Renal pelvis (tissue), 4 donors: Measurements from ENCODE around the gene S100A13. TPM values are rescaled to one million over a fixed set of nuclear protein-coding genes. Genes with fewer than 3 reads are reported as not detected.
"Not testable (repeated sequence)": the region's sequence is repeated elsewhere in the genome, so short reads cannot be mapped to it uniquely, and the experiment has no call there.

Experiments
- DNase-seq: peaks from one replicate; pipeline ENCODE4 v3.0.0-alpha.2; 2013
- polyA plus RNA-seq, 3 donors: library from polyadenylated mRNA; unstranded; fragments of 120-200 nt; gene quantifications; one replicate each; pipeline ENCODE4 v1.2.1, GENCODE V29; 2013; ENCODE audit not compliant: insufficient read length in 3 of 3

The S100A13 gene
- polyA plus RNA-seq, 3 donors: 164 to 188 (median 168) TPM

DNA sequence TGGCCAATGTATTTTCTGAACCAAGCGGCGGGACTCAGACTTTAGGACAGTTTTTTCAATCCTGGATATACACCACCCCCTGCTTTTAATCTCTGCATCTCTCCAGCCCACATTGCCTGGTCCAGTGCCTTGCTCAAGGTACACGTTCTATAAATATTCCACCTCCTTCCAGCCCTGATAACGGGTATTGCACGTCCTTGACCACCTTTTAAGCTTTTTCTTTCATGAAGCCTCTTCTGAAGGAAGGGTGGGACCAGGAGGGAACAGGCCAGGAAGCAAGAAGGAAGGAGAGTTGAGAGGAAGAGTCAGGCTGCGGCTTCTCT is 17.8 kb downstream of the S100A13 start:
- no peak for DNase-seq

DNA sequence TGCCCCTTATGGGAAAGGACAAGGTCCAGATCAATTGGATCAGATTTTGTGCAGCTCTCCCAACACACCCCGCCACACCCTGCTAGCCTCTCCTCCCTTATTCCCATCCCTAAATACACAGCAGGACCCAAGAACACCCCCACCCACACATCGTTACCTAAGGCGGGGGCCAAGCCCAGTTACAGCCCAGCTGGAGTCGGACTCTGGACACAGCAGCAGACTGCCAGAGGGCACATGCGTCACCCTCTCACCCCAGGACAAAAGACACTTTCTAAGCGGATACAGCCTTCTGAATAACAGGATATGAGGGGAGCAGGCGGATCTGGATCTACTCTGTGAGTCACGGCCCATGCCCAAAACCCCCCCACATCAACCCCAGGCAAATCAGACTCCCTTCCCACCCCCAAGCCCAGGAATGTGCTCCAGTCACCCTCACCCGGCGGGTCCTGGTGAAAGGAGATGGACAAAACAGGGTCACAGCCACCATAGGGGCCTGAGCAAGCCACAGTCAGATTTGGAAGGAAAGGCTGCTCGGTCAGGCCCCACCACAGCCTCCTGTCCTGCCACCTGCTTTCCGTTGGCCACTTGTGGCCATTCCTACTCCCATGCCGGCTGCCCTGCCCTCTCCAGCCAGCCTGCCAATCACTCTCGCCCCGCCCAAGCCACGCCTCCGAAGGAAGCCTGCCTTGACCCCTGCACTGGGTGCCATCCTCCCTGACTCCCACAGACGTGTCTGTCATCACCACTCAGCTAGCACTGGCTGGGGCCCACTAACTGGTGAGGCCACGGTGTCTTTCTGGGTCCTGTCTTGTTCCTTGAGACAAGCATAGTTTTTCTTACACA is 18.3 kb downstream of the S100A13 start:
- peak; percentile 60 for DNase-seq

DNA sequence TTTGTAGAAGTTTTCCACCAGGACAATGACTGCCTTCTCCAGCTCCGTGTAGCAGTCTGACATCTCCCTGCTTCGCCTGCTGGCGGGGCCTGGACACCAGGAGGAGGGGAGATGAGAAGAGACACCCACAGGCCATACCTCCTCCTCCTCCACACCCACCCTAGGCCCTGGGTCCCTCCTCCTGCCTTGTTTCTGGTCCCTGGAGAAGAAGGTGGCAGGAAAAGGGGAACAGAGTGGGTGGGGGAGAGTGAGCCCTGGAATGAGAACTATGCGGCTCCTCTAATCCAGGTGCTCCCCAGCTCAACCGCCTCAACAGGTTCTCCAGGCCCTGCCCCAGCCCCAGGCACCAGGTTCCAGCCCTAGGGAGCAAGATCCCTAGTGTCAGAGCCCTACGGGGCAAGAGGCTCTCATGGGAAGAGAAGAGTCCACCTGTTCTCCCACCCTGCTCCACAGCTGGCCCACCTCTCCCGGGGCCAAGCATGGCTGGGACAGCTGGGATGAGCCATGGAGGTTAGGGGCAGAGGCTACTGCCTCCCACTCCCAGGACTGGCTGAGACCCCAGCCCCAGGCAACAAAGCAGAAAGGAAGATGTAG is 19.1 kb downstream of the S100A13 start:
- DNase-seq: no peak

DNA sequence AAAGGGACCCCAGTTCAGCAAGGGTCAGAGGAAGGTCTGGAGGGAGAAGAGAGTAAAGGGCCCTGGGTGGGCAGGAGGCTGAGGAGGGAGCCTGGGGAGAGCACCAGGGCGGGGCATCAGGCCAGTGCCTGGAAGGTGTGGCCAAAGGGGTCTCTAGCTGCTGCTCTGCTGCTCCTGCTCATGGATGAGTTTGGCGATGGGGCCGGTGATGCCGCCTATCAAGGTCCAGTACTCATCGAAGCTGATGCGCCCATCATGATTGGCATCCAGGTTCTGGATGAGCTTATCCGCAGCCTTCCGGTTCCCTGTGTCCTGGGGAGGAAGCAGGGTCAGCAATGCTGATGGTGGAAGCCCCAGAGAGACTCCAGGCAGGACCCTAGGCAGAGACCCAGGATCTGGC is 19.9 kb downstream of the S100A13 start:
- DNase-seq: no peak

DNA sequence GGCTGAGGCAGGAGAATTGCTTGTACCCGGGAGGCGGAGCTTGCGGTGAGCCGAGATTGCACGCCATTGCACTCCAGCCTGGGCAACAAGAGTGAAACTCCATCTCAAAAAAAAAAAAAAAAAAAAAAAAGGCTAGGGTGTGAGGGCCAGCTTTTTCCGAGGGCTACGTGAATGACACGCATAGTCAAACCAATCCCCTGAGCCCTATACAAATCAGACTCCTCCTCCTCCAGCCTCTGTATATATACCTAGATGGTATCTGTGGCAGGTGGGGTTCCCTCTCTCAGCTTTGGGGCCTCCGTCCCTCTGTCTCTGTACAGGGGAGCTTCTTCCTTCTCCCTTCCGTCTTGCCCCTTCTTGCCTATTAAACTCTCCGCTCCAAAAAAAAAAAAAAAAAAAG is 21.1 kb downstream of the S100A13 start:
- DNase-seq: no peak

DNA sequence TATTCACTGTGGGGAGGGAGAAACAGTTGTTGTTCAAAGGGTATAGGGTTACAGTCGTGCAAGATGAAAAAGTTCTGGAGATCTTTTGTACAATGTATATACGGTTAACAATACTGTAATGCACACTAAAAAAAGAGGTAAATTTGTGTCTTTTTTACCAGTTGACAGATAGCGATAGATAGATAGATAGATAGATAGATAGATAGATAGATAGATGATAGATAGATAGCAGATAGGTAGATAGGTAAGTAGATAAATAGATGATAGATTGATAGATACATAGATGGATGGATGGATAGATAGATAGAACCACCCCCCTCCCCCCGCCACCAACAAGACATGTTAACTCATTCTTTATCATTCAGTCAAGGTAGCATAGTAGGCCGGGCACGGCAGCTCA is 24.6 kb downstream of the S100A13 start:
- no peak for DNase-seq

DNA sequence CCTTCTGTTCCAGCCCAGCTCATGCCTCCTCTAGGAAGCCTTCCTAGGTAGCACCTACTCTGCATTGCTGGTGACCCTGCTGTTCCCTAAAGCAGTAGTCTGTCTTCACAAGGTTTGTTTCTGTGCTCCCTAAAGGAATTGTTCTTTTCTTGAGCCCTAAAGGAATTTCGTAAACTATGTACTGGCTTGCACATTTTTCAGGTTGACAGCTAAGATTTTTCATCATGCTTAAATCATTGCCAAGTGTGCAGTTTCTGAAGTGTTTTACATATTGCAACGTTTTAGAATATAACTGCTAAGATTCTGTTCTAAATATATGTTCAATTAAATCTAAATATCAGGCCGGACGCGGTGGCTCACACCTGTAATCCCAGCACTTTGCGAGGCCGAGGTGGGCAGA is 27.5 kb downstream of the S100A13 start:
- DNase-seq: no peak

DNA sequence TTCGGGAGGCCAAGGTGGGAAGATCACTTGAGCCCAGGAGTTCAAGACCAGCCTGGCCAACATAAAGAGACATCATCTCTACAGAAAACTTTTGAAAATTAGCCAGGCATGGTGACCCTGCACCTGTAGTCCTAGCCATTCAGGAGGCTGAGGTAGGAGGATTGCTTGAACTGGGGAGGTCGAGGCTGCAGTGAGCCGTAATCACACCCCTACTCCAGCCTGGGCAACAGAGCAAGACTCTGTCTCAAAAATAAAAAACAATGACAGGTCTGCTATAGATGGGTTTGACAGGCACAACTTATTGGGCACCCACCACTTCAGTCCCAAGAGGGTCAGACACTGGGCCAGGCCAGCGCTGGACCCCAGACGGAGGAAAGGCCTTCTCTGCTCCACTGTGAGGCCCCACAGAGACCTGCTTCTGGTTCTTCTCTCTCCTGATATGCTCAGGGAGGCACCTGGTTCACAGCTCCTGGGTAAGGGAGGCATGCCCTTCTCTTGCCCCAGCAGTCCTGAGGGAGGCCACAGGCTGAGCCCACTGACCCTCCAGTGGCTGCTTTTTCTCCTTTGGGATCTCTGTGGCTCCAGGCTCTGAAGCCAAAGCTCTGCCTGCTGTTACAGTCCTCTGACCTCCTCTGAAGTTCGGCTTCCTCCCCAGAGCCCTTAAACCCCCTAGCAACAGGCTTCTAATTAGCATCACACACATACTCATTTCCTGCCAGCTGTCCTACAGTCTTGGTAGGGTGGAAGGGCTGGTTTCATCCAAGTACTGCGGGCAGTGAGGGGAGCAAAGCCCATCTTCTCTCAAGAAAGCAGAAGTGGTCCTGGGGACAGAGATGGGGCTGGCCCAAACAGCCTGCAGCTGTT is 28.8 kb downstream of the S100A13 start:
- DNase-seq: peak; percentile 46

DNA sequence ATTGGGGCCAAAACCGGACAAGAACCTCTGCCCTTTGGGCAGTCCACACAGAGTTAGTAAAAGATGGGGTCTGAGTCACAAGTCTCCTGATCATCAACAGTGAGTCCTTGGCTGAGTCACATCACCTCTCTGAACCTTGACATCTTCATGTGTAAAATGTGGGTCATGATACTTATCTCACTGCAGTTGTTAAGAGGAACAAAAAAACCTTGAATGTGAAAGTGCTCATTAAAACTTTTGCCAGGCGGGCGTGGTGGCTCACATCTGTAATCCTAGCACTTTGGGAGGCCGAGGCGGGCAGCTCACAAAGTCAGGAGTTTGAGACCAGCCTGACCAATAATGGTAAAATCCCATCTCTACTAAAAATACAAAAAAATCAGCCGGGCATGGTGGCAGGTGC is 30.1 kb downstream of the S100A13 start:
- no peak for DNase-seq

DNA sequence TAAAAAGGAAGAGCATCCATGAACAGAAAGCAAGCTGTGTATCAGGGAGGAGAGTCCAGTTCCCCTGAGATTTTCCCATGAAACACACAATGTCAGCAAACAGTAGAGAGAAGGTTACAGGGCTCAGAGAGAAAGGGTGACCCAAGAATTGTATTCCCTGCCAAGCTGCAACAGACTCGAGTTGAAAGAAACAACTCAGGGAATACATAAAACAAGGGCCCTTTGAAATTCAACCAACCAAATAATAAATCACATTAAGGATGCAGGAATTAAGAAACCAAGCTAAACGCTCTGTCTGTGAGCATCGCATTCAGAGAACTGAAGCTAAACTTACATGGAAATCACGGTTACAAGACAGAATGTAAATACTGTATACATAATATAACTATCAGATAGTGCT is 34.6 kb downstream of the S100A13 start:
- DNase-seq: no peak

DNA sequence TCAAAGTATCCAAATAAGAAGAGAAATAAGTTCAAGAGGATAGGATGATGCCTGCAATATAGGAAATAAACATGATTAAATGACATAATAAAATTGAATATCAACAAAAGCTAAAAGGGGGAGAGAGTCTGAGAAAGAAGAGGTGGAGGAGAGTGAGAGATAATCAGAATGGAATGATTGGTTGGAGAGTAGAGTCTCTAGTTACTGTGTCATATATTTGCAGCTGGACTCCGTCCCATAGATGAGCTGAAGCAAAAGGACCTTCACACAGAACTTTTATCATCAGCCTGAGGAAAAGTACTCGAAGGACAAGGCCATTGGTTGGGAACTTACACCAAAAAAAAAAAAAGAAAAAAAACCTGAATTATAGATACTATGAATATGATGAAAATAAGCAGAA is 38.8 kb downstream of the S100A13 start:
- DNase-seq: no peak

DNA sequence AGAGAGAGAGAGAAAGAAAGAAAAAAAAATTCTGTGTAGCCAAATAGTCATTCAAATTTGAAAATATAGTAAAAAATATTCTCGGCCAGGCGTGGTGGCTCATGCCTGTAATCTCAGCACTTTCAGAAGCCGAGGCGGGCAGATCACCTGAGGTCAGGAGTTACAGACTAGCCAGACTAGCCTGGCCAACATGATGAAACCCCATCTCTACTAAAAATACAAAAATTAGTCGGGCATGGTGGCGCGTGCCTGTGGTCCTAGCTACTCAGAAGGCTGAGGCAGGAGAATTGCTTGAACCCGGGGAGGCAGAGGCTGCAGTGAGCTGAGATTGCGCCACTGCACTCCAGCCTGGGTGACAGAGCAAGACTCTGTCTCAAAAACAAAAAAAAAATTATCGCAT is 39.3 kb downstream of the S100A13 start:
- DNase-seq: not testable (repeated sequence)

DNA sequence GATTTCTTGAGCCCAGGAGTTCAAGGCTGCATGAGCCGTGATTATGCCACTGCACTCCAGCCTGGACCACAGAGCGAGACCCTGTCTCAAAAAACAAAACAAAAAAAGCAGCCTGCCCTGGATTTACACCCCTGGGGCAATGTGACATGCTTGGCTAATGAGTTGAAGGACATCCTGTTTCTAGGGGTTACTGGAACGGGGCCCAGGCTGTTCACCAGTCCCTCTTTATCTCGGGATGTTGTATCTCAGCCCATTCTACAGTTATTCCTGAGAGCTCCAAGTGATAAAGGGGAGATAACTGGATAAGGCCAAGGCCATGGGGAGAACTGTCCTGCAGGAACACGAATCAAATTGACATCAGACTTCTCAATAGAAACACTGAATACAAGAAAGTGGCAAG is 40.0 kb downstream of the S100A13 start:
- no peak for DNase-seq

DNA sequence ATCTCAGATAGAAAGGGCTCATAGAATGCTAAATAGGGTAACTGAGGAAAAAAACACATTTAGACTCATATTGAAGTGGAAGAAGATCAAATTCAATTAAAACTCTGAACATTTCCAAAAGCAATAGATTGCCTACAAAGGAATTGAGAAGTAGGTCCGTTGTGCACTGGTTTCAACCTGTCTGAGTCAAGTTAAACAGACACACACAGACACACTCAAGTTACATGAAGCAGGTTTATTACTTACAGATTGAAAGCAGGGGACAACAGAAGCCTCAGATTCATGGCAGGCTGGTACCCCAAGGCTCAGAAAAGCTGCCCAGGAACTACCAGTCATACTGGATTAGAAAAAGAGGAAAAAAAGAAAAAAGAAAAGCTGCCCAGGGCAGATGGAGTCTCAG is 41.0 kb downstream of the S100A13 start:
- no peak for DNase-seq

DNA sequence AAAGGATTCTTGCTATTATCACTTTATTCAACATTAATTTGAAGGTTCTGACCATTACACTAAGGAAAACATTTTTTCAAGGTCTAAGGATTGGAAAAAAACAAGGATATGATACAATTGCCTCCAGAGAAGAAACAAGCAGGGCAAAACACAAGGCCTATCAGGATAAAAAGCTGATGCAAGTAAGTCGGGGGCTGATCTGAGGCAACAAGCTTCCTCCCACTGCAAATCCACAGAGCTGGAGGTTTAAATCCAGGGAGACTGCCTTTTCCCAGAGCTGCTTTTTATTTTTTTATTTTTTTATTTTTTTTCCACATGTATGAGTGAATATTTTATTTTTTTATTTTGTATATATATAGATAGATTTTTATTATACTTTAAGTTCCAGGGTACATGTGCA is 42.3 kb downstream of the S100A13 start:
- no peak for DNase-seq

DNA sequence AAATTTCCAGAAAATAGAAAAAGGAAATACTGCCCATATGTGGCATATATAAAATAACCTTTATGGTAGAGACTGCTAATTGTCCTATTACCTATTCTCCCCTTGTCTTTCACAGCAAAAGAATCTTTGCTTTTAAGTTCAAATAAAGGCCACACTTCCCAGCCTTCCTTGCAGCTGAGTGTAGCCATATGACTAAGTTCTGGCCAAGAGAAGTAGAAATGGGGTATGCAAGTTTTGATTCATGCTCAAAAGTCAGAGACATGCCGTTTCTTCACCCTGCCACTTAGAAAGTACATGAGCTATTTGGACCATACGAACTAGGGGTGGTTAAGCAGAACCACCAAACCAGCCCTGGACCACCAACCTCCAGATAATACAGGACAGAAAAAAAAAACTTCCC is 43.3 kb downstream of the S100A13 start:
- DNase-seq: no peak

DNA sequence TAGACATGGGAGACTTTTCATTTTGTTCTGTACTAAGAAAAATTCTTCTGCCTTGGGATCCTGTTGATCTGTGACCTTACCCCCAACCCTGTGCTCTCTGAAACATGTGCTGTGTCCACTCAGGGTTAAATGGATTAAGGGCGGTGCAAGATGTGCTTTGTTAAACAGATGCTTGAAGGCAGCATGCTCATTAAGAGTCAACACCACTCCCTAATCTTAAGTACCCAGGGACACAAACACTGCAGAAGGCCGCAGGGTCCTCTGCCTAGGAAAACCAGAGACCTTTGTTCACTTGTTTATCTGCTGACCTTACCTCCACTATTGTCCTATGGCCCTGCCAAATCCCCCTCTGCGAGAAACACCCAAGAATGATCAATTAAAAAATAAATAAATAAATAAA is 43.8 kb downstream of the S100A13 start:
- not testable (repeated sequence) for DNase-seq

DNA sequence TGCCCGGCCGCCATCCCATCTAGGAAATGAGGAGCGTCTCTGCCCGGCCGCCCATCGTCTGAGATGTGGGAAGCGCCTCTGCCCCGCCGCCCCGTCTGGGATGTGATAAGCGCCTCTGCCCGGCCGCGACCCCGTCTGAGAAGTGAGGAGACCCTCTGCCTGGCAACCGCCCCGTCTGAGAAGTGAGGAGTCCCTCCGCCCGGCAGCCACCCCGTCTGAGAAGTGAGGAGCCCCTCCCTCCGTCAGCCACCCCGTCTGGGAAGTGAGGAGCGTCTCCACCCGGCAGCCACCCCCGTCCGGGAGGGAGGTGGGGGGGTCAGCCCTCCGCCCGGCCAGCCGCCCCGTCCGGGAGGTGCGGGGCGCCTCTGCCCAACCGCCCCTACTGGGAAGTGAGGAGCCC is 44.5 kb downstream of the S100A13 start:
- not testable (repeated sequence) for DNase-seq

DNA sequence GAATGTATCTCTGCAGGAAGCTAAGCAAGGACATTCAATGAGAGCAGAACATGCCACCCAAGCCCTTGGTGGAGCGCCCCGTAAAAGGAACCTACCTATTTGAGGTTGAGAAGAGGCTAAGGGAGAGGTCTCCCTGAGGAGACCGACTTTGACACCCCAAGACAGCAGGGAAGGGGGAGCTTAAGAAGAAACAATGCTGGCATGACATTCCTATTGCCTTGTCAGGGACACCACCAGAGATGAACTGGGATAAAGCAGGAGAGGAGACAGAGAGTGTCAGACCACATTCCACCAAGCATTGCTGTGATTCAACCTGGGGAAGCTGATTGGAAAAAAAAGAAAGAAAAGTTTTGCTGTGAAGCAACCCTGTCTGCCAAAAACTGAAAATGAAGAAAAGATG is 48.4 kb downstream of the S100A13 start:
- no peak for DNase-seq

DNA sequence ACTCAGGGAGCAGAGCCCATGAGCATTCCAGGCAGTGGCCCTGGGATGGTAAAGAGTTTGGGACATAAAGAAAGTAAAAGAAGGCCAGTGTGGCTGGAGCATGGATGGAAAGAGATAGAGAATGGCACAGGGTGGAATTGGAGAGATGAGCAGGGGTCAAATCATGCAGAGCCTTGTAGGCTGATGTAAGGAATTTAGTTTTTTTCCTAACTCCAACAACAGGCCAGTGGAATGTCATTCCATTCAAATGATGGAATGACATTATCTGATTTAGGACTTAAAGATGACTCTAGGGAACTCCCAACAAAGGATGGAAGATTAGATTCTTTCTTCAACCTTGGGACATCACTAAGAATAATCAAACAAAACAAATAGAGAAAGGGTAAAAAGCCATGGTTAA is 48.8 kb downstream of the S100A13 start:
- no peak for DNase-seq

DNA sequence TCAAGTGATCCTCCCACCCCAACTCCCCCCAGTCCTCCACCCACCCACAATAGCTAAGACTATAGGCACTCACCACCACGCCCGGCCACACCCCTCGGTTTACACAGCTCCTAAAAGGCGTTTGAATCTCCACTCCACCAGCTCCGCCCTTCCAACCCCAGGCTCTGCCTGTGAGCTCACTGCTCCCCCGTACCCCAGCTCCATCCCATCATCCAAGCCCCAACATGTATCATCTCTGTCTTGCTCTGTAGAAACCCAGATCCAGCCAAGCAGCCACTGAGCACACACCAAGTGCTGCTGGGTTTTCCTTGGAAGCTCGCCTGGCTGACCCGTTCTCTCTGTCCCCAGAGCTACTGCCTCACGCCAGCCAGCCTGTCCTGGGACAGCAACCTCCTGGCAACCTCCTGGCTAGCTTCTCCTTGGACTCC is 49.7 kb downstream of the S100A13 start:
- no peak for DNase-seq

DNA sequence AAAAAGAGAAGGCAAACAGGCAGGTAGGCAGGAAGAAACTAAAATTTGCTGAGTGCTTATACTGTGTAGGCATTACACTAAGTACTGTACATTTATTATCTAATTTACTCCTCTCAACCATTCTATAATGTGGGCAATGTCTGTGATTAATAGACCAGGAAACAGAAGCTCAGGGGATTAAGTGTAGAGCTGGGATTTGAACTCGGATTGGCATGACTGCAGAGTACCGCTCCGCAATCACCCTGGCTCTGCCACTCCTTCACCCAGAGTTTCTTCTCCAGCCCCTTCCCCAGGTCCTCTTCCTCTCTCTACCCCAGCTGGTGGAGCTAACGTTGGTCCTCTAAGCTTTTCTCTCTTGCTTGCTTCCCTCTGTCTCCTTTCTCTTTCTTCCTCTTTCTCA is 50.2 kb downstream of the S100A13 start:
- no peak for DNase-seq

DNA sequence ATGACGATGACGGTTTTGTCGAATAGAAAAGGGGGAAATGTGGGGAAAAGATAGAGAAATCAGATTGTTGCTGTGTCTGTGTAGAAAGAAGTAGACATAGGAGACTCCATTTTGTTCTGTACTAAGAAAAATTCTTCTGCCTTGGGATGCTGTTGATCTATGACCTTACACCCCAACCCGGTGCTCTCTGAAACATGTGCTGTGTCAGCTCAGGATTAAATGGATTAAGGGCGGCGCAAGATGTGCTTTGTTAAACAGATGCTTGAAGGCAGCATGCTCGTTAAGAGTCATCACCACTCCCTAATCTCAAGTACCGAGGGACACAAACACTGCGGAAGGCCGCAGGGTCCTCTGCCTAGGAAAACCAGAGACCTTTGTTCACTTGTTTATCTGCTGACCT is 51.8 kb downstream of the S100A13 start:
- not testable (repeated sequence) for DNase-seq
